Activated CD8-positive, alpha-beta memory T cell treated with anti-CD3 and anti-CD28 coated beads, Interleukin-2, amount 10 ng/mL, durations not matched to agents 7 days and 5 days (primary cell): ENCODE results near the gene HTR4. TPM values are rescaled to one million over a fixed set of nuclear protein-coding genes. Genes with fewer than 3 reads are reported as not detected.

Experiments used
- ATAC-seq: fragments of 150-1000 bp; cut with Tn5 transposase; one replicate; pipeline ENCODE4 v1.10.0; 2021; ENCODE audit warnings: moderate library complexity
- CTCF ChIA-PET: fragments of 350-600 bp; sonication (Branson Sonifier 250); formaldehyde crosslinking; loops from one replicate; lab custom pipeline; 2021; ENCODE audit warnings: antibody characterized with exemption; lab: Charles Lee
- DNase-seq: peaks from one replicate; pipeline ENCODE4 v3.0.0-alpha.2; 2020
- H3K27ac Mint-ChIP-seq: one replicate; pipeline ENCODE4 v1.8.0; 2021; ENCODE audit warnings: mild to moderate bottlenecking, mixed read lengths
- H3K27me3 Mint-ChIP-seq: one replicate; pipeline ENCODE4 v1.8.0; 2021; ENCODE audit warnings: mixed read lengths
- H3K36me3 Mint-ChIP-seq: one replicate; pipeline ENCODE4 v1.8.0; 2021; ENCODE audit warnings: mild to moderate bottlenecking, mixed read lengths
- H3K4me1 Mint-ChIP-seq: one replicate; pipeline ENCODE4 v1.8.0; 2021; ENCODE audit warnings: mixed read lengths
- H3K4me3 Mint-ChIP-seq: one replicate; pipeline ENCODE4 v1.8.0; 2021; ENCODE audit warnings: mild to moderate bottlenecking, moderate library complexity, mixed read lengths
- H3K9me3 Mint-ChIP-seq: one replicate; pipeline ENCODE4 v1.8.0; 2022; ENCODE audit warnings: low read depth, mixed read lengths
- total RNA-seq, 2 experiments: library from RNA; stranded (reverse); gene quantifications; one replicate each; pipeline ENCODE4 v1.2.3, GENCODE V29; 2021

Gene HTR4
- total RNA-seq, 2 experiments from 2014 or later, result not detected

DNA sequence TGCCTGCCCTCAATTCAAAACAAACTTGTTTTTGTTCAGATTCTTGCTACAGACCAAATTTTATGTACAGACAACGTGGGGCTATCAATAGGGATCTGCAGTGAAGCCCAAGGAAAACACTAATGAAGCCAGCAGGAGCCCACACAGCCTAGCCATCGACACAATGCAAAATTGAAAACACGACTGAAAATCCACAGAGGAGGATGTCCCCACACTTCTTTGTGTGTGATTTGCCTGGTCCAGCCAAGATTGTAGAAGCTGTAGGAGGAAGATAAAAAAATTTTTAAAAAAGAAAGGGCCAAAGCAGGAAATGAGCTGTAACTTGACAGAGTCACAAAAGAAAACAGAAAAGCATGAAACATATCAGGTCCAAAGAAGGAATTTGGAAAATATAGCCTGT is 34.8 kb downstream of the HTR4 start:
- H3K27me3 Mint-ChIP-seq, result peaks cover 28% of the 10 kb centered on the region
- no peak for DNase-seq
- peaks cover 24% of the 10 kb centered on the region for H3K4me1 Mint-ChIP-seq
- CTCF ChIA-PET, result no interaction called here
- H3K9me3 Mint-ChIP-seq, result no peaks in the 10 kb centered on the region
- no peaks in the 10 kb centered on the region for H3K36me3 Mint-ChIP-seq
- H3K4me3 Mint-ChIP-seq, result no peak overlapping the region
- no peak overlapping the region for H3K27ac Mint-ChIP-seq
- ATAC-seq, result no peak

DNA sequence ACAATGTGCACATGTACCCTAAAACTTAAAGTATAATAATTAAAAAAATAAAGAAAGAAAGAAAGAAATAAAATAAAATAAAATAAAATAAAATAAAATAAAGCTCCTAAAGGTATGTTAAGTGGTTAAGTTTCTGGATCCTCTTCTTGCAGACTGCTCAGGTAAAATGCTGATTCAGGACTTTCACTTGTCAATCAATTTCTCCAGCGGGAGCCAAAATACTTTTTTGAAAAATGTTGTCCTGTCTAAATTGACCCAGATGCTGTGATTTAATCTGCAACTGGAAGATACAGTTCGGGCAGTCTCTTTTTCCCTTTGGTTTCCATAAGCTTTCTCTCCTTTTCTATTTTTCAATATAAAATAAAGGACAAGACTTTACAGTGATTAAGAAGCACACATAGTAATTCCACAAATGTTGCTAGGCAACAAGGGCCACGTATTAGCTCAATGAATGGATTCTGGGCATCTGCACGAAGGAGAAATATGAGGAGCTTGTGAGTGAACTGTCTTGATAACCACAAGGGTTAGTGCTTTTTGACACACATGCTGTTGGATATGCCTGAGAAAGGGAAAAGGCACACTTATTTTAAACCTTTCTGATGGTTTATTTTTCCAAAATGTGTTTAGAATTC is 38.6 kb downstream of the HTR4 start:
- CTCF ChIA-PET, result no interaction called here
- ATAC-seq (no peak), DNase-seq (no peak)
- Mint-ChIP-seq H3K36me3 (no peaks in the 10 kb centered on the region), H3K27ac (no peak overlapping the region), H3K9me3 (no peaks in the 10 kb centered on the region), H3K27me3 (peaks cover 12% of the 10 kb centered on the region), H3K4me3 (no peak overlapping the region), H3K4me1 (peaks cover 12% of the 10 kb centered on the region)

DNA sequence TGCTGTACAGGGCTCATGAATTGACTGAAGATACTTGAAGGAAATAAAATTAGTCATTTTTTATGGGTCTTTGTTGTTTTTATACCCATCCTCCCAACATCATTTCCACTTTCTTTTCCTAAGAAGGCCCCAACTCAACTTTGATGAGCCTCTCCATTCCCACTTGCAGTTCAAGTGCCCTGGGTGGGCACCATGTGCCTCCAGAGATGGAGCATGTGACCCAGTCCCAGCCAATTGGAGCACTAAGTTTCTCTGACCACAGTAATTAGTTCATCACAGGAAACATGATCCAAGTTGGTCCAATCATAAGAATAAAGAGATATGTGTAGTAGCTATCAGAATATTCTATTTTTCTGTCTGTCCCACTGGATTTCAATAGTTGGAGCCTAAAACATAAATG is 46.9 kb downstream of the HTR4 start:
- ATAC-seq (no peak), DNase-seq (no peak)
- no peak overlapping the region for H3K4me3 Mint-ChIP-seq
- CTCF ChIA-PET, result no interaction called here
- H3K9me3 Mint-ChIP-seq, result no peaks in the 10 kb centered on the region
- H3K27ac Mint-ChIP-seq, result no peak overlapping the region
- H3K36me3 Mint-ChIP-seq, result no peaks in the 10 kb centered on the region
- H3K4me1 Mint-ChIP-seq, result no peaks in the 10 kb centered on the region
- peaks cover 8% of the 10 kb centered on the region for H3K27me3 Mint-ChIP-seq

DNA sequence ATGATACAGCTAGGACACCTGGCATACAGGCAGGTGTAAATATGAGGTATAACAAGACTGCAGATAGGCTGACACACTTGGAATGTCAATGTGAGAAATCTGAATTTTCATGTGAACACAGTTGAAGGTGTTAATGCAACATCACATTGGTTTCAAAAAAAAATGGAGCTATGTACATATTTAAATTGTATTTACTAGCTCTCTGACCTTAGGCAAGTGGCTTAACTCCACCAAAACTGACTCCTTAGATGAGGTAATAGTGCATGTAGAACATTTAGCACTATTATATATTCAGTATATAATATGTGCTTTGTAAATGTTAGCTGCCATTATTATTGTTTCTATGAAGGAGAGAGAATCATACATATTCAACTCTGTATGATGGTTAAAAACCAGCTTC is 48.0 kb downstream of the HTR4 start:
- no peaks in the 10 kb centered on the region for H3K36me3 Mint-ChIP-seq

DNA sequence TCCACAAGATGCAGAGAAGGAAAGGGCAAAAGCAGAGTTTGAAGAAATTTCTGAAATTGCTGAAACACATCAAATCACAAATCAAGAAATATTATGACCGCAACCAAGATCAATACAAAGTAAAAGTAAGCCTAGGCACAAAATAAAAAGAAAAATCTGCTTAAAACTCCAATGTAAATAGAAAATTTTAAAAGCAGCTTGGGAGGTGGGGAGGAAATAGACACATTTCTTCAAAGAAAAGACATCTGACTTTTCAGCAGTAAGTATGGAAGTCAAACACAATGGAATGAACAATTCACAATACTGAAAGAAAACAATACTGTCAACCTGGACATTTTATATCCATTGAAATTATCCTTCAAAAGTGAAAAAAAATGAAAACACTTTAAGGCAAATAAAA is 55.1 kb downstream of the HTR4 start:
- no peak for ATAC-seq
- Mint-ChIP-seq H3K4me1 (no peaks in the 10 kb centered on the region), H3K36me3 (no peaks in the 10 kb centered on the region), H3K4me3 (no peak overlapping the region), H3K27me3 (peaks cover 5% of the 10 kb centered on the region), H3K27ac (no peak overlapping the region), H3K9me3 (peaks cover 7% of the 10 kb centered on the region)
- CTCF ChIA-PET, result no interaction called here
- no peak for DNase-seq

More for the DNA sequence above, 48.0 kb downstream of the HTR4 start:
- ATAC-seq (no peak), DNase-seq (no peak)
- CTCF ChIA-PET, result no interaction called here
- Mint-ChIP-seq H3K27ac (no peak overlapping the region), H3K9me3 (no peaks in the 10 kb centered on the region), H3K27me3 (peaks cover 8% of the 10 kb centered on the region), H3K4me1 (no peaks in the 10 kb centered on the region), H3K4me3 (no peak overlapping the region)

DNA sequence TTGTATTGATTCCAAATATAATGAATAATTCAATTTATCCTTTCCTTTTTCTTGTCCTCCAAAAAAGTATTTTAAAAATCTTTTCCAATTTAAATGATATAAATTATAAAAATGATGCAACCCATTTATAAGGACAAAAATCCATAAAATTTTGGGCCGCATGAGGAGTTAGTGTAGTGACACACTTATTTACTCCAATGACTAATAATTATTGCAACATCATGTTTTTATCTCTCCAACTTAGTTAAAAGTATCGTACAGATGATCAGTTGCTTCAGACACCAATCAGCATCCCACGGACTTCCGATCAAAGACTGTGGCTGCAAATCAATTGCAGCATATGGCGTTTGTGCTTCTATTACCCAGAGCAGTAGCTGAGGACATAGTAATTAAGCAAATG is 58.6 kb downstream of the HTR4 start:
- CTCF ChIA-PET, result no interaction called here
- Mint-ChIP-seq H3K9me3 (peaks cover 7% of the 10 kb centered on the region), H3K36me3 (no peaks in the 10 kb centered on the region), H3K27ac (no peak overlapping the region), H3K4me1 (no peaks in the 10 kb centered on the region), H3K27me3 (peaks cover 15% of the 10 kb centered on the region), H3K4me3 (no peak overlapping the region)
- no peak for ATAC-seq
- no peak for DNase-seq

DNA sequence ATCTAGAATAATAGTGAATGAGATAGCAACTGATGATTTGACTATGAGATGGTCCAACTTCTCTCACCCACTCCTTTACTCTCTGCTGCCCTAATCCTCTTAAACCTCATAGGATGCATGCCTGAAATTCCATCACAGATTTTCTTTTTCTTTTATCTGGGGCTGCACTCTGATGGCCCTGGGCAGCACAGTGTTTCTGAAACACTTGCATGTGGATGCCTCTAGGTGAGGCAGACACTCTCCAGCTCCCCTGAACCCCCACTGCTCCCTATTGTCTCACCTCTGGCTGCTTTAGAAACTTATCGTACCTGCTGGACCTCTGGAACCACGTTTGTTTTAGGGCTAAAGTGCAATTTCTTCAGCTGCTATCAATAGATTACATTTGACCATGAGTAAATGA is 67.5 kb downstream of the HTR4 start:
- CTCF ChIA-PET, result no interaction called here
- Mint-ChIP-seq H3K36me3 (no peaks in the 10 kb centered on the region), H3K4me3 (no peak overlapping the region), H3K4me1 (no peaks in the 10 kb centered on the region), H3K27me3 (peaks cover 7% of the 10 kb centered on the region), H3K27ac (no peak overlapping the region), H3K9me3 (no peaks in the 10 kb centered on the region)
- ATAC-seq, result no peak
- no peak for DNase-seq

DNA sequence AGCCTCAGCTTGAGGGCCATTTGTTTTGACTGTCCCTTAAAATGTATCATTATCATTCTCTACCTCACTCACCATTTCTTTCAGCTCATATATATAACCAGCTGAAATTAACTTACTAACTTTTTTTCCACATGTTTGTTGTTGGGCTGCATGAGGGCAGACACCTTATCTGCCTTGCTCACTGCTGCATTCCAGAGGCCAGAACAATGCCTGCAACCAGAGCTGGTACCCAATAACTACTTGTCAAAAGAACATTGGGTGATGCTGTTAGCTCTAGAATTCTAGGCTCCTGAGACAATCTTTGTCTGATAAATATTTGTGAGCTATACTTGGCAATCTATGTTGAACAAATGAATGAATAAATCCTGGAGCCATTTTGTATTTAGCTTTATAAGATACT is 68.3 kb downstream of the HTR4 start:
- Mint-ChIP-seq H3K27me3 (peaks cover 2% of the 10 kb centered on the region), H3K27ac (no peak overlapping the region), H3K9me3 (no peaks in the 10 kb centered on the region), H3K4me1 (no peaks in the 10 kb centered on the region), H3K4me3 (no peak overlapping the region), H3K36me3 (no peaks in the 10 kb centered on the region)
- DNase-seq, result no peak
- CTCF ChIA-PET, result no interaction called here
- ATAC-seq, result no peak

DNA sequence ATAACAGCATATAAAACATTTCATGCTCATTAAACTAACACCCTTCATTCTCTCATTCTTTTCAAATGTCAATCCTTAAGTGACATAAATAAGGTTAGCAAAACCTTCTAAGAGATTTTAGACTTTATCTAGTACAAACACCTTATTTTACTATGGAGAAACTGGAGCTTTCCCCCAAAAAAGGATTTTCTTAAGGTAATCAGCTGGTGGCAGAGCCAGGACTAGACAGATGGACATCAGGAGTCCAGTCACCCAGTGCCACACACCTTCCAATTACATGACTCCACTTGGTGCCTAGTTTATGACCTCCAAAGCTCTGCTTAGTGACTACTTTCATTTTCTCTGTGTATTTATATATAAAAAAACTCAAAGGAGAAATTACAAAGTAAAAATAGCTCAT is 70.2 kb downstream of the HTR4 start:
- no peak for ATAC-seq
- H3K4me1 Mint-ChIP-seq, result no peaks in the 10 kb centered on the region

DNA sequence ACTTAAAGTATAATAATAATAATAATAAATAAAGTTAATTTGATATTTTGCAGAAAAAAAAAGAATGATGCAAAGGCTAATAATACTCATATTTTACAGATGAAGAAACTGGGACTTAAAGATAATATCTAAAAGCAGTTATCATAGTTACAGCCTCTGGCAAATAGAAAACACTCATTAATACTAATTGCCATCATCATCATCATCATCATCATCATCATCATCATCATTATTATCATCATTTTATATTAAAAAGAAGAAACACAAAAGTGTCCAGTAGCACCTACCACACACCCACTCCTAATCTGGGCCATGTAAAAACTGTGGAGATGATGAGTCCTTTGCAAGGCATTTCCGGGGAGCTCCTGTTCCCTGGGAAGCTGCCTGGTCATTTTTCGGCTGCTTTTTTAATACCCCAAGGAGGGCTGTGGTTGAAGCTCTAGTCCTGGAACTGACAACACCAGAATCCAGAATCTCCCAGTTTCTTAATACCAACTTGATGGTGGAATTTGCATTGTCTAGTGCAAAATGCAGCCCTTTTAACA is 70.8 kb downstream of the HTR4 start:
- Mint-ChIP-seq H3K27me3 (peaks cover 2% of the 10 kb centered on the region), H3K4me3 (no peak overlapping the region), H3K9me3 (no peaks in the 10 kb centered on the region), H3K27ac (no peak overlapping the region), H3K4me1 (no peaks in the 10 kb centered on the region), H3K36me3 (no peaks in the 10 kb centered on the region)
- ATAC-seq, result no peak
- CTCF ChIA-PET, result no interaction called here
- no peak for DNase-seq

More for the DNA sequence above, 70.2 kb downstream of the HTR4 start:
- Mint-ChIP-seq H3K9me3 (no peaks in the 10 kb centered on the region), H3K27me3 (peaks cover 2% of the 10 kb centered on the region), H3K4me3 (no peak overlapping the region), H3K27ac (no peak overlapping the region), H3K36me3 (no peaks in the 10 kb centered on the region)
- DNase-seq, result no peak
- CTCF ChIA-PET, result no interaction called here

DNA sequence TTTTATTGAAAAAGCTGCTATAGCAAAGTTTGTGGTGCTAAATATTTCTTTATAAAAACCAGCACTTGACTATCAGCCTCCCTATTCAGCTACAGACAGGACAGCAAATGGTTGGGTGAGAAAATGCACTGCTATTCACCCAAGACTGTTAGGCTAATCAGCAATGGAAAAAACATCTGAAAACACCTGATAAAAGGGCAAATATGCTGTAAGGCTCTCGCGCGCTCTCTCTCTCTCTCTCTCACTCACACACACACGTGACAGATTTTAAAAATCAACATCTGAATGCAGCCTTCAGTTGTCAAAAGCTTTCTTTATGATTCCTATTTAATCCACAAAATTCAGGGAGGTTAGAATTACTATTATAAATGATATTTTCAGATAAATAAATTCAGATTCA is 80.2 kb downstream of the HTR4 start:
- H3K4me1 Mint-ChIP-seq, result no peaks in the 10 kb centered on the region
- DNase-seq (no peak), ATAC-seq (no peak)
- no peaks in the 10 kb centered on the region for H3K9me3 Mint-ChIP-seq
- no peak overlapping the region for H3K4me3 Mint-ChIP-seq
- CTCF ChIA-PET, result no interaction called here
- H3K27ac Mint-ChIP-seq, result no peak overlapping the region
- H3K36me3 Mint-ChIP-seq, result no peaks in the 10 kb centered on the region
- peaks cover 10% of the 10 kb centered on the region for H3K27me3 Mint-ChIP-seq

DNA sequence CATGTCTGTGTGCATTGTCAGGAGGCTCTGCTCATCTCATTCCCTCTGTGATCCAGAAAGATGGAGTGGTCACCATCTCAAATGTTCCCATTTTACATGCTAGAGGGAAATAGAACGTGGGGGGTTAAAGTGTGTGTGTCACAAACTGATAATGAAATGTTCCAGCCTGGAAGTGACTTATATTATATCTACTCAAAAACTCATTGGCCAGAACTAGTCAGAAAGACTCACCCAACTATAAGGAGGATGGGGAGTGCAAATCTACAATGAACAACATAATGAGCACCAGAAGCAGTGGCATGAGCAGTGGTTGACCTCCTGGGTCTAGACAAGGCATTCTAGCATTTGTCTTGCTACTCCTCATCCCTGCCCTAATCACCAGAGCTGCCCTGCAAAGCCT is 81.0 kb downstream of the HTR4 start:
- H3K4me3 Mint-ChIP-seq, result no peak overlapping the region
- no peak overlapping the region for H3K27ac Mint-ChIP-seq
- CTCF ChIA-PET, result no interaction called here
- peaks cover 14% of the 10 kb centered on the region for H3K27me3 Mint-ChIP-seq
- H3K36me3 Mint-ChIP-seq, result no peaks in the 10 kb centered on the region
- H3K4me1 Mint-ChIP-seq, result no peaks in the 10 kb centered on the region
- H3K9me3 Mint-ChIP-seq, result no peaks in the 10 kb centered on the region
- DNase-seq, result no peak
- ATAC-seq, result no peak

DNA sequence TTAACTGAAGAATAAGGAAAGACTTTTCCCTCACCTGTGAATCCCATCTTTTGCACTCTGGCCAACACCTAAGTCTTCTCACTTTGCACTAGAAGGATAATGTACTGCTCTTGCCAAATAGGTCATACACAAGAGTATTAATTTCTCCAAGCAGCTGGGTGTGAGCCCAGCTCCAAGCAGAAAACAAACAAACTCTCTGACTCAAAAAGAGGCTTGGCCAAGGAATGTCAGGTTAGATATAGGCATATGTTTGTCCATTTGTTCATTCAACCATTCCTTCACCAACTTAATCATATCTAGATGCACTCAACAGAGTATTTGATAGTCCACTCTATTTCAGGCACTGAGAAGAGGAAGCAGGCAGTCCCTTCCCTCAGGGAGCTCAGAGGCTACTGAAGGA is 84.4 kb downstream of the HTR4 start:
- Mint-ChIP-seq H3K27ac (no peak overlapping the region), H3K9me3 (no peaks in the 10 kb centered on the region), H3K4me3 (no peak overlapping the region), H3K36me3 (no peaks in the 10 kb centered on the region), H3K4me1 (no peaks in the 10 kb centered on the region), H3K27me3 (peaks cover 22% of the 10 kb centered on the region)
- ATAC-seq (no peak), DNase-seq (no peak)
- CTCF ChIA-PET, result no interaction called here

DNA sequence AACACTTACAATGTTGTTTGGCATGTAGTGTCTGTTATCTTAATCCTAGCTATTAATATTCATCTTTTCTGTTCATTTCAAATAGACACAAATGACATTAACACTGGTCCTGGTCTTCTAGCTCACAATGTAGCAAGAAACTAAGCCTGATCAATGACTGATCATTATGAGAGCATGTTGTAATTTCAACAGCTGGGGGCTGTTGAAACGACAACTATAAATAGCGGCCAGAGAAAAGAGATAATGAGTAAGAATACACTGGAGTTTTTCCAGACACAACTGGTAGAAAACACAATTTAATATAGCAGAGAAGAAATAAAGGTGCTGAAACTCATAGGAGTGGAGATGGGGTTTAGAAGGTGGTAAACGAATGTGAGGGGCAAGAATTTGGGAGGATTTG is 89.2 kb downstream of the HTR4 start:
- peaks cover 21% of the 10 kb centered on the region for H3K27me3 Mint-ChIP-seq
- H3K4me1 Mint-ChIP-seq, result no peaks in the 10 kb centered on the region
- CTCF ChIA-PET, result interaction anchor here (1.4 kb wide), 1 partner anchor 17 kb away, joined by 3 read pairs; no protein-coding TSS in a partner anchor
- DNase-seq, result no peak
- H3K4me3 Mint-ChIP-seq, result no peak overlapping the region
- ATAC-seq, result no peak
- no peaks in the 10 kb centered on the region for H3K9me3 Mint-ChIP-seq
- no peak overlapping the region for H3K27ac Mint-ChIP-seq
- H3K36me3 Mint-ChIP-seq, result no peaks in the 10 kb centered on the region
